AG10803 (cell line): ENCODE results near the gene RGS11.
"Not testable (repeated sequence)": the region's sequence is repeated elsewhere in the genome, so short reads cannot be mapped to it uniquely, and the experiment has no call there.

Experiments
- DNase-seq: peaks from one replicate; pipeline ENCODE4 v3.0.0; 2010; ENCODE audit warnings: low read depth
- H3K4me3 ChIP-seq: 2 replicates; pipeline ENCODE4 v1.5.1; 2011; ENCODE audit warnings: mild to moderate bottlenecking, low read length, control low read depth
- TF ChIP-seq, protein P1 (sequence below): conservative IDR thresholded peaks from 2 replicates; pipeline ENCODE4 v1.5.1; 2011; ENCODE audit warnings: mild to moderate bottlenecking, low read length, control low read depth, inconsistent platforms

RGS11 gene

DNA sequence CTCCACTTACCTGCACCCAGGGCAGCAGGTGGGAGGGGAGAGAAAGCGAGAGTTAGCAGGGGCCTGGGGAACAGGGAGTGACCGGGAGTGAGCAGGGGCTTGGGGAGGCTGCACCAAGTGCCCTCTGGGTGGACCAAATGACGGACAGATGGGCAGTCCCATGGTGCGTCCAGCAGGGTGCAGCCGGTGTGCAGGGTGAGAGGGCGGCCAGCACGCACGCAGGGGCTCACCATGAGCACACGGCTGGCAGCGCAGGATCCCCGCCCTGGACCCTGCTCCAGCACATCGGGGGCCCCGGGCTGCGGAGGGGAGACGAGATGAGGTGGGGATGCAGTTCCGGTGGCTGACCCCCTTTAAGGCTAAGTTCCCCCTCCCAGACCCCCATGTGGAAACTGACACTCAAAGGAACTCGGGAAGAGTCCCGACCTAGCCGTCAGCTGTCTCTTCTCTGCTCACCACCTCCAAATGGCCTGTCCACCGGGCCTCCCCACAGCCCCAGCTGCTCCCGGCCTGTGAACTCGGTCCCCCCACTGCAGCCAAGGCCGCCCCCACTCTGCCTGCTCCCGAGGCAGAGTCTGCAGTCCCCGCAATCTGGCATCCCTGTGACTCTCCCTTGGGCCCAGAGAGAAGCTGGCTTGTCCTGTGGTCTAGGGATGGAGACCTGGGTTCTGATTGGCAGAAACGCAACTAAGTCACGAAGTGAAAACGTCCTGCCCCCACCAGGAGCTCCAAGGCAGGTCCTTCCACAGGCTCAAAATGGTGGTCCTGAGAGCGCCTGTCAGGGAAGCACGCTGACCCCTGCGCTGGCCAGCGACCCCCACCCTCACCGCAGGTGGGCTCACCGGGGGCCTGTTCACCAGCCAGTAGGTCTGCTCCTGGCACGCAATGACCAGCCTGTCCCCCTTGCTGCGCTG lies 2.9 kb downstream of the RGS11 start:
- H3K4me3 ChIP-seq, result no peak overlapping the region
- no peak for DNase-seq
- TF ChIP-seq, protein P1, sequence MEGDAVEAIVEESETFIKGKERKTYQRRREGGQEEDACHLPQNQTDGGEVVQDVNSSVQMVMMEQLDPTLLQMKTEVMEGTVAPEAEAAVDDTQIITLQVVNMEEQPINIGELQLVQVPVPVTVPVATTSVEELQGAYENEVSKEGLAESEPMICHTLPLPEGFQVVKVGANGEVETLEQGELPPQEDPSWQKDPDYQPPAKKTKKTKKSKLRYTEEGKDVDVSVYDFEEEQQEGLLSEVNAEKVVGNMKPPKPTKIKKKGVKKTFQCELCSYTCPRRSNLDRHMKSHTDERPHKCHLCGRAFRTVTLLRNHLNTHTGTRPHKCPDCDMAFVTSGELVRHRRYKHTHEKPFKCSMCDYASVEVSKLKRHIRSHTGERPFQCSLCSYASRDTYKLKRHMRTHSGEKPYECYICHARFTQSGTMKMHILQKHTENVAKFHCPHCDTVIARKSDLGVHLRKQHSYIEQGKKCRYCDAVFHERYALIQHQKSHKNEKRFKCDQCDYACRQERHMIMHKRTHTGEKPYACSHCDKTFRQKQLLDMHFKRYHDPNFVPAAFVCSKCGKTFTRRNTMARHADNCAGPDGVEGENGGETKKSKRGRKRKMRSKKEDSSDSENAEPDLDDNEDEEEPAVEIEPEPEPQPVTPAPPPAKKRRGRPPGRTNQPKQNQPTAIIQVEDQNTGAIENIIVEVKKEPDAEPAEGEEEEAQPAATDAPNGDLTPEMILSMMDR, result no peak

DNA sequence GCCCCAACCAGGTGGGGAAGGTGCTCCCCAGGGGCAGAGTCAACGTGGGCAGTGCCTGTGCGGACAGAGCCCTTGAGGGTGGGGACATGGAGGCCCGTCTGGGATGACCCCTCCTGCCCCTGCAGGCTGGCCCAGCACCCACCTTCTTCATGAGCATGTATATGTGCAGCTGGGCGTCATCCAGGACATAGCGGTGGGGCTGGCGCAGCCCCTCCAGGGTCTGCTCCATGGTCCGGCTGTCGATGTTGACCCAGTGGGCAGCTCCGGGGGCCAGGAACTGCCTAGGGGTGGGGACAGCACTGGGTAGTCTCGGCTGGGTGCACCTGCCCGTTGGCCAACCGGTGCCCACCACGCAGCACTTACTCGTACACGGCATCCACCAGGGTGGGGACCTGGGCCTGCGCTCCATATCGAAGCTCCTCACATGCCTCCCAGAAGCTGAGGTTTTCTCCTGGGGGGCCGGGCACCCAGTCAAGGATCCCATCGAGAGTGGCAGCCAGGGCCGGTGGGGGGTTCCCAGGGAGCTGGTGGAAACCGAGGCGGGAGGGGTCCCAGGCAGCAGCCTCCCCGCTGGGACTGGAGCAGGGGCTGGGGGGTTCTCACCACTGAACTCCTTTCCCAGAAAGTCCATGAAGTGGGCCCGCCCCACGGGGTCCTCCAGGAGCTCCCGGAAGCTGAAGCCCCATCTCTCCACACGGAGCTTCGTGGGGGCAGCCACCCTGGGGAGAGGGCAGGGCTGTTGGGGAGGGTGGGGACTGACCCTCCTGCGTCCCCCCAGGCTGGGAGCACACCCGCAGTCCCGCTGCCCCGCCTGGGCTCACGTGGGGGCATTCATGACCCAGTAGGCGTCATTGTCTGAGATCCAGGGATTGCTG lies 5.1 kb downstream of the RGS11 start:
- no peak overlapping the region for H3K4me3 ChIP-seq
- TF ChIP-seq, protein P1, result no peak
- DNase-seq, result no peak

DNA sequence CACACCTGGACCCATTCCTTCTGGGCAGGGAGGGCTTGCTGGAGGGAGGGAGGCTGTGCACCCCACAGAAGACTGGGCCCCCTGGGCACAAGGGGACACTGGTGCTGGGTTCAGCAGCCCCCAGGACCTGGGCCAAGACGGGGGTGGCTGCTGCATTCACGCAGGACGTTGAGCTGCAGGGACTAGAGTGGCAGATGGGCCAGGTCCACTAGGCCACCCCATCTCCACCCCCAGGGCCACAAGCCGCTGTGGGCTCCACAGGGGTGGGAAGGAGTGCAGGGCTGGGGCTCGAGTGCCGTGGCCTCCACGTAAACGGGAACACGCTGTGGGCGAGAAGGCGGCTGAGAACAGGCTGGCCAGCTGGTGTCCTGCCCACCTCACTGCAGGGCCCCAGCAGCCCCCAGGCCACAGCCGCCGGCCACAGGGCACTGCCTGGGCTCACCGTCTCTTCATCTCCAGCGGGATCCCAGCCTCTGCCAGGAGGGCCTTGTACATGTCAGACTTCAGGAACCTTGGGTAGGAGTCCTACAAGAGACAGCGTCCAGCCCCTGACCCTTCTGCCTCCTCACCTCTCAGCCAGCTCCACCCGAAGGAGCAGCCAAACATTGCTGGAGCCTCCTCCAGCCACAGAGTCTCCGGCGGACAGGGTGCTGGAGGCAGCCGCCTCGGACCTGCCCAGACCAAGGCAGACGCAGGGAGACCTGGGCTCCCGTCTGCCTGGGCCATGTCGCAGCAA lies 6.5 kb downstream of the RGS11 start:
- TF ChIP-seq, protein P1, result no peak
- no peak overlapping the region for H3K4me3 ChIP-seq
- no peak for DNase-seq

DNA sequence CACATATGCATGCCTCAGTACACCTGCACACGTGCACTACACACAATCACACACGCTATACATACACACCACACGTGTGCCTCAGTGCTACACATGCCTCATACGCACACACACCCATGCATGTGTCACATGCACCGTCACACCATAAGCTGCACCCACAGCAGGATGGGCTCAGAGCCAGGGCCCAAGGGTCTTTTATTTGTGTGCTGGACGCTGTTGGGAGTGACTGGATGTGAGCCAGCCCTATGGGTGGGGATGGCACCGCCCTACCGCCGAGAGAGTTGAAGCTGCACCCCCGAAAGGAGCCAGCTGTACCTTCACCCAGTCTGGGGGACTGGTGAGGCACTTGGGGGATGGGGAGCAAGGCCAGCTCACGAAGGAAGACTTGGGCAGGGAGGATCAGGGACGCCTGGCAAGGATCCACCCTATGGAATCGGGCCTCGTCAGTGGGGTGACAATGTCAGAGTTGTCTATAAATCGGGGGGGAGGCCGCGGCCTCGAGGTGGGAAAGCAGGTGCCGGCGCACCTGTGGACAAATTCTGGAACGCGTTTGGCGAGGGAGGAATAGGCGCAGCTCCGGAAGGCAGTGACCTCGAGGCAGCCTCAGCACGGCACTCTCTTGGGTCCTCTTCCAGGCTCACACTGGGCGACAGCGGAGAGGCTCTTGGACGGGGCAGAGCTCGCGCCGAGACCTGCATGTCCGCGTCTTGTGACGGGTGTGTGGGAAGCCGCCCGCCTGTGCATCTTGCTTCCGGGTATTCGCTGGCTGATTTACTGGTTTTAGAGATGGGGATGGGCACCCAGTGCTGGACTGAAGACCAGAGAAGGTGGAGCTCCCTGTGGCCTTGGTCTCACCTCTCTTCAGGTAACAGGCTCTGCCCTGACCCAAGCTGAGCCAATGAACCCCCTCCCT lies 7.3 kb downstream of the RGS11 start:
- H3K4me3 ChIP-seq, result no peak overlapping the region
- no peak for DNase-seq
- TF ChIP-seq, protein P1, result no peak

DNA sequence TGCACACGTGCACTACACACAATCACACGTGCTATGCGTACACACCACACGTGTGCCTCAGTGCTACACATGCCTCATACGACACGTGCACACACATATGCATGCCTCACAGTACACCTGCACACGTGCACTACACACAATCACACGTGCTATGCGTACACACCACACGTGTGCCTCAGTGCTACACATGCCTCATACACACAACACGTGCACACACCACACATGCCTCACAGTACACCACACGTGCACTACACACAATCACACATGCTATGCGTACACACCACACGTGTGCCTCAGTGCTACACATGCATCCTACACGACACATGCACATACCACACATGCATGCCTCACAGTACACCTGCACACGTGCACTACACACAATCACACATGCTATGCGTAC lies 8.2 kb downstream of the RGS11 start:
- not testable (repeated sequence) for DNase-seq, H3K4me3 ChIP-seq

DNA sequence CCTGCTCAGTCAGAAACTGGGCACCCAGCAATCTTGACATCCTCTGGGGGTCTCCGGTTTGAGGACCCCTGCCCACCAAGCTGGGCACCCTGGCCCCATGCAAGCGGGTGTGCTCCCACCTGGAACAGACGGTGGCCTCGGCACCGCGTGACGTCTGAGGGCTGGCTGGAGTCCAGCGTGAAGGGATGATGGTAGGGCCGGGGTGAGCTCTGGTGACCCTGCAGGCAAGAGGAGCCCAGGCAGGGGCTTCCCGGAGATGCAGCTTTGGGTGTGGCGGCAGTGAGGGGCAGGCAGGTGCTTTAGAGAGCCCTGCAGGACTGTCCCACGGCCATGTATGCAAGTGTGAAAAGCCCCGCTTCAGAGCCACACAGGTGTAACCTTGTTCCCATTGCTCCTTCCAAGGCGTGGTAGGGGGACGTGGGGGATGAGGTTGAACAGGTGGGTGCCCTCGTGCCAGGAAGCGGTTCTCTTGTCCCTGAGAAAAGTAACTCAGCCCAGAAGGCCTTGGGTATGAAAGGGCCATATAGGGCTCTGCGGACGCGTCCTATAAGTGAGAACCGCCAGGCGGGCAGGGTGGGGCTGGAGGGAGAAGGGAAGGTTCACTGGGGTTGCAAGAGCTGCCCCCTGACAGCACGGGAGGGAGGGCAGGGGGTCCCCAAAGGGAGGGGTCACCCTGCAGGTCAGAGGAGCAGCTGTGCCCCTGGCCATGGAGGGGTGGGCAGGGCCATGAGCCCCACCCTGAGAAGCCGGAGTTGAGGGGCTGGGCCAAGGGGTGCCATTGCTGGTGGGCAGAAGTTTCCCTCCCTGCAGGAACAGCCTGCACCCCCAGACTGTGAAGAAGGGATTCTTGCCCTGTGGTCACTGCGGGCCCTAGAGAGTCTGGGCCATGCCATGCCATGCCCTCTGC lies 9.2 kb downstream of the RGS11 start:
- TF ChIP-seq, protein P1, result no peak
- no peak for DNase-seq
- no peak overlapping the region for H3K4me3 ChIP-seq
